GM12873 (cell line): Measurements from ENCODE around the gene MVK.

Experiments
- TF ChIP-seq, protein P1 (sequence below): IDR thresholded peaks from 2 replicates; pipeline ENCODE4 v1.5.1; 2012; ENCODE audit warnings: low read depth, mild to moderate bottlenecking, moderate library complexity, low read length, control low read depth; ENCODE audit not compliant: insufficient read depth; ENCODE audit errors: missing control alignments

MVK gene

DNA sequence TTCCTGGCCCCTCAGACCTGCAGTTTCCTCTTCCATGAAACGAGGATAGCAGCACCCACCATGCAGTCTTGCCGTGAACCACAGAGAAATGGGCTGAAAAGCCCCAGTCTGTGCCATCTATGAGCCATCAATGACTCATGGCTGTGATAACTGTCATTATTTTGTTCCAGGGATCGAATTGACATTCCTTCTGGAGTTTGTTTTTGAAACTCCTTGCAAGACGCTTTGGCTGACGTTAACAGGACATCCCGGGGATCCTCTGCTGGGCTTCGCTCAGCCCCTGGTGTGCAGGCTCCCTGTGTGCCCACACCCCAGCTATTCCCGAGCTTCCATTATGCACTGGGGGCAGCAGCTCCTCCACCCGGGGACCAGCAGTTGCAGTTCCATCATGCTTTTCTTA is 34.1 kb upstream of the MVK start:
- TF ChIP-seq, protein P1, sequence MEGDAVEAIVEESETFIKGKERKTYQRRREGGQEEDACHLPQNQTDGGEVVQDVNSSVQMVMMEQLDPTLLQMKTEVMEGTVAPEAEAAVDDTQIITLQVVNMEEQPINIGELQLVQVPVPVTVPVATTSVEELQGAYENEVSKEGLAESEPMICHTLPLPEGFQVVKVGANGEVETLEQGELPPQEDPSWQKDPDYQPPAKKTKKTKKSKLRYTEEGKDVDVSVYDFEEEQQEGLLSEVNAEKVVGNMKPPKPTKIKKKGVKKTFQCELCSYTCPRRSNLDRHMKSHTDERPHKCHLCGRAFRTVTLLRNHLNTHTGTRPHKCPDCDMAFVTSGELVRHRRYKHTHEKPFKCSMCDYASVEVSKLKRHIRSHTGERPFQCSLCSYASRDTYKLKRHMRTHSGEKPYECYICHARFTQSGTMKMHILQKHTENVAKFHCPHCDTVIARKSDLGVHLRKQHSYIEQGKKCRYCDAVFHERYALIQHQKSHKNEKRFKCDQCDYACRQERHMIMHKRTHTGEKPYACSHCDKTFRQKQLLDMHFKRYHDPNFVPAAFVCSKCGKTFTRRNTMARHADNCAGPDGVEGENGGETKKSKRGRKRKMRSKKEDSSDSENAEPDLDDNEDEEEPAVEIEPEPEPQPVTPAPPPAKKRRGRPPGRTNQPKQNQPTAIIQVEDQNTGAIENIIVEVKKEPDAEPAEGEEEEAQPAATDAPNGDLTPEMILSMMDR = no peak

DNA sequence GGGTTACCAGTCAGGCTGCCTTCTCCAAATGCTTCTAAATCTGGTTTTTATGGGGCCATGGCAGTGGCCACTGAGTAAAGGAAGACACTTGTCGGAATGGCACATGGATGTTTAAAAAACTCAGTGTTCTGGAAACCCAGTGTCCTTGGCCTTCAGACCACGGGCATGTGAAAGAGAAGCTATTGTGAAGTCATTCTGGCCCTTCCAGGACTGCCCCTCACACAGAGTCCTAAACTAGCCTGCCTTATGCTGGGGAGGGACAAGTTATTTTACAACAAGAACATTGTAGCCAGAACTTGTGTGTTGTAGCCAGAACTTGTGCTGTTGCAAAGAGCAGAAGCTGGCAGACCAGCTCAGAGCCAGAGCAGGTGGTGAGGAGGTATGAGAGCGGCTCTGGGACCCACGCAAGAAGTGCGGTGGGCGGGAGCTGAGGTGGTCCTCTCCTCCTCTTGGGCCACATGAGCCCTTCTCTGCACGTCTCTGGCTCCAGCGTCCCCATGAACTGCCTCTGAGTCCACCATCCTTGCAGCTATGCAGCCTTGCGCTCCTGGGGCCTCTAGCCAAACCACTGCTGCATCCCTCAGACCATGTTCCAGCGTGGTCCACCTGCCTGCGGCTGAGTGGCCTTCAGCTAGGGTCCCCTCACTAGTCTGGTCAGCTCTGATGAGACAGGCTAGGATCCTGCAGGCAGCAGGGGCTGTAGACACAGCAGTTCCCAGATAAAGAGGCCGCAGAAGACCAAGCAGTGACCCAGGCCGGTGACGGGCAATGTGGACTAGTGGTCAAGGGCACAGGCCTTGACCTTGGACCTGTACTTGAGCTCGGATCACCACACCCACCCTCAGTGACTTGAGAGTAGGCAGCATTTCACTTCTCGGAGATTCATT is 32.8 kb upstream of the MVK start:
- TF ChIP-seq, protein P1 = no peak

DNA sequence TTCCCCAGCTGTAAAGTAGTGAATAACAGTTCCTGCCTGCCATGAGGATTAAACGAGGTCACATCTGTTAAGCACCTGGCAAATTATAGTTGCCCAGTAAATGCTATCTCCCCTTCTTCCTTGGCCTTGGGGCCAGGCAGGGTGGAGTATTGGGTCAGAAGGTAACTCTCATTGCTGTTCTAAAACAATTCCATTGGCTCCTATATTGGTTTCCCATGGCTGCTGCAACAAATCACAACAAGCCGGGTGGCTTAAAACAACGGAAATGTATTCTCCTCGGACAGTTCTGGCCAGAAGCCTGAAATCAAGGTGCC is 32.2 kb upstream of the MVK start:
- TF ChIP-seq, protein P1 = no peak

DNA sequence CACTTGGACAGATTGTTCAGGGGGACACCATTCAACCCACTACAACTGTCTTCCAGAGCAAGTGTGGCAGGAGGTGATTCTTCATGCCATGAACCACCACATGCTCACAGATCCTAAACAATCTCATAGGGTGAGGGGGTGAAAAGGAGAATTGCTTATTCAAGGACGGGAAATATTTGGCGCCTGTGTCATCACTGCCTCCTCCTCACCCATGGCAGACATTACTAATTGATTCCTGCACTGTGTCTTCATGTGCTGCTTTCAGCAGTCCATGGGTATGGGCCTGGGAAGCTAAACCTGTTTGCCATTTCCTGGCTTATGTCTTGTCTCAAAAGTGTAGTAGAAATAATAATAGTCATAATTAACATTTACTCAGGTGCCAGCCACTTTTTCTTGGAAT is 31.6 kb upstream of the MVK start:
- TF ChIP-seq, protein P1 = no peak

DNA sequence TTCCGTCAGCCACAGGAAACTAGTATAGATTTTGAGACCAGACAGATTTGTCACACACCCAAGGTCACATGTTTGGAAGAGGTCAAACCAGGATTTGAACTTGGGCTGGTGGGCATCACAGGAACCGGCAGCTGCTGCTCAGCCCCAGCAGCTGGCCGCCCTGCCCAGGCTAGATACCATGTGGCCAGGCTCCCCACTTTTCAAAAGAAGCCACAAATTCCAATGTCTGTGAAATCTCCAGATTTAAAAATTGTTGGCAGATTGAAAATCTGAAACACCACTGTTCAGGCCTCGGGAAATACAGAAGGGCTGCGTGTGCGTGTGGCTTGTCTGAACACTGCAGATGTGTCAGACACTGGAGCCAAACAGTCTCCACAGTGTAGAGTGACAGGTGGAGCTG is 30.7 kb upstream of the MVK start:
- TF ChIP-seq, protein P1 = no peak

DNA sequence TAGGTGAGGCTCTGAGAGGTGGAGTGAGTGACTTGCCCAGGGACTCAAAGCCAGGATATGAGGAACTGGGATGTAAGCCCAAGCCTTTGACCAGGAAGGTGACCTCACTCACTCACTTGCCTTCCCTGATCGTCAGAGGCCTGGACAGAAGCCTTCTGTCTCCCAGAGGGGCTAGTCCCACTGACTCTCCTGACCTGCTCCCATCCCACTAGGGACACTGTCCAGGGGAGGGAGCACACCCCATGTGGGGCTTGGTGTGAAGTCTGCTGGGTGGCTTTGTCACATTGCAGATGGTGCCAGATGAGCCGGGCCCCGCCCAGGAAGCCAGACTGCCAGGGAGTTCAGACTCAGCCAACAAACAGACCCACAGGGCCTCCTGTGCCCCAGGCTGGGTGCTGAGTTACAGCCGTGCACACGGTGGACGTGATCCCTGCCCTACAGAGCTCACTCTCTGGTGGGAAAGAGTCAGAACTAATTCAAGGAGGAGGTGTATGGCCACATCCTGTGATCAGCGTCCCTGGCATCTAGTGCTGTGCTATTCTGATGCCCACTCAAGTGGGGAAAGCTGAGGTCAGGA is 28.6 kb upstream of the MVK start:
- TF ChIP-seq, protein P1 = no peak

DNA sequence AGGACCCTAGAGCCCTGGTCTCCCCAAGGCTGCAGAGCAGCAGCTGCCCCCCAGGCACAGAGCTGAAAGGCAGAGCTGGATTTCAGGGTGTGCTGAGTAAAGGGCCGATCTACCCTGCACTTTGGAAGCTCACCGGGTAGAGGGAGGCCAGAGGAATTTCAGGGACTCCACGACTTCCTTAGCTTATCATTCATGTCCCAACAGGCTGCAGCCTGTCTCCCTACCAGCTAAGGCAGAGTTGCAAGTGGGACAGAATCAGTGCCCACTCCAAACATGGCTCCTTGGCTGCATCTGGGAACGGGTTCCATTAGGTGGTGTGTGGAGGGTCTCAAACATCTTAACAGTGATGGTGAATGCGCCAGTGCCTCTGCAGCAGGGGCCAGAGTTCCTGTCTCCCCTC is 27.8 kb upstream of the MVK start:
- TF ChIP-seq, protein P1 = no peak
